GM12801 (cell line): ENCODE data around the gene TRIM7.

Experiments used
- TF ChIP-seq, protein P1 (sequence below): IDR thresholded peaks from one replicate; pipeline ENCODE4 v1.5.1; 2011; ENCODE audit warnings: control low read depth; ENCODE audit not compliant: insufficient read length; ENCODE audit errors: extremely low read depth

TRIM7 gene

DNA sequence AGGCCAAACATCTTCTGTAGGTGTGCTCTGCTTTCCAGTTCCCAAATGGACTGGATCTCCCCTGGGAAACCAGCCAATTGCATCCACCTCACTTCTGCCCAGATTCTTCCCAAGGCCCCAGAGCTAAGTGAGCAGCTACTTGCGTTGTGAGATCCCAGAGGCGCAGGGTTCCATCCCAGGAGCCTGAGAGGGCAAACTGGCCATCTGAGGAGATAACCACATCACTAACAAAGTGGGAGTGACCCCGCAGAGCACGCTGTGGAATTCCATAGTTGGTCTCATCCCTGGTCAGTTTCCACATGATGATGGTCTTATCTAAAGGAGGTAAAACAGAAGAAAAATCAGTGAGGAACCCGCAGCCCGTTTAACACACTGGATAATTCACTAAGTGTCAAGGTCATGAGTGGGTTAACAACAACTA is 37.0 kb upstream of the TRIM7 start:
- TF ChIP-seq, protein P1, sequence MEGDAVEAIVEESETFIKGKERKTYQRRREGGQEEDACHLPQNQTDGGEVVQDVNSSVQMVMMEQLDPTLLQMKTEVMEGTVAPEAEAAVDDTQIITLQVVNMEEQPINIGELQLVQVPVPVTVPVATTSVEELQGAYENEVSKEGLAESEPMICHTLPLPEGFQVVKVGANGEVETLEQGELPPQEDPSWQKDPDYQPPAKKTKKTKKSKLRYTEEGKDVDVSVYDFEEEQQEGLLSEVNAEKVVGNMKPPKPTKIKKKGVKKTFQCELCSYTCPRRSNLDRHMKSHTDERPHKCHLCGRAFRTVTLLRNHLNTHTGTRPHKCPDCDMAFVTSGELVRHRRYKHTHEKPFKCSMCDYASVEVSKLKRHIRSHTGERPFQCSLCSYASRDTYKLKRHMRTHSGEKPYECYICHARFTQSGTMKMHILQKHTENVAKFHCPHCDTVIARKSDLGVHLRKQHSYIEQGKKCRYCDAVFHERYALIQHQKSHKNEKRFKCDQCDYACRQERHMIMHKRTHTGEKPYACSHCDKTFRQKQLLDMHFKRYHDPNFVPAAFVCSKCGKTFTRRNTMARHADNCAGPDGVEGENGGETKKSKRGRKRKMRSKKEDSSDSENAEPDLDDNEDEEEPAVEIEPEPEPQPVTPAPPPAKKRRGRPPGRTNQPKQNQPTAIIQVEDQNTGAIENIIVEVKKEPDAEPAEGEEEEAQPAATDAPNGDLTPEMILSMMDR = no peak

DNA sequence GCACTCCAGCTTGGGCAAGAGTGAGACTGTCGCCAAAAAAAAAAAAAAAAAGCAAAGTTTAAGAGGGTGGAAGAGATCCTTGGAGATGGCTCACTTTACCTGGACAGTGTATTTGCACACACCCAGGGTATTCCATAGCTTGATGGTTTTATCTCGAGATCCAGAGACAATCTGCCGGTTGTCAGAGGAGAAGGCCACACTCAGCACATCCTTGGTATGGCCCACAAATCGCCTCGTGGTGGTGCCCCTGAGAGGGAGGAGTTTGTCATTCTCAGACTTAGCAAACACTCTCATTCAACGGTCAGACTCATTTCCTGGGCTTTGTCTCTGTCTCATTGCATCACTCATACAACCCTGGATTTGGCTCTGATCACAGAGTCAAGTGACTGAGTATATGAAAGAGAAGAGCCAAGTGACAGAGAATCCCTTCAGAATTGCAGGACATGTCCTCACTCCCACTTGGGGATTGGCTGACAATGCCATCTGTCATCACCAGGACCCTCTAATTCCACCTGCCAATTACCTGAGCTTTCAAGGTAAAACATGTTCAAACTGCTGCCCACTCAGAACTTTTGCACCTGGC is 36.5 kb upstream of the TRIM7 start:
- TF ChIP-seq, protein P1 = no peak

DNA sequence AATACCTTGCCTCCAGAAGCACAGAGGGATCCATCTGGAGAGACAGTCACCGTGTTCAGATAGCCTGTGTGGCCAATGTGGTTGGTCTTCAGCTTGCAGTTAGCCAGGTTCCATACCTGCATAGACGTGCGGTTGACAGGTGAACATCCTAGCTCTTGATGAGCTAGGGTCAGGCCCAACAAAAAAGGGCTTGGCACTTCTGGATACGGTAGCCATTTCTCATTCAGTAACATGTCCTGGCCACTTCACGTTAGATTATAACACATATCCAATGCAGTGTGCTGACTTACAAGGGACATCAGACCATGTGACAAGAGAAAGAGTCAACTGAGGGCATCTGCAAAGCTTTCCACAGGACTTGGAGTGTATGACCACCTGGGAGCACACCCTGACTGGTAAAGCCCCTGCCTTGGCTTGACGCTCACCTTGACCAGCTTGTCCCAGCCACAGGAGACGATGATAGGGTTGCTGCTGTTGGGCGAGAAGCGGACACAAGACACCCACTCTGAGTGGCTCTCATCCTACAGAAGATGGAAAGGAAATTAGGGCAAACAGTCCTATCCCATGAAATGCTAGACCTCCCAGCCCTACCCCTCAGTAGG is 34.2 kb upstream of the TRIM7 start:
- TF ChIP-seq, protein P1 = no peak

DNA sequence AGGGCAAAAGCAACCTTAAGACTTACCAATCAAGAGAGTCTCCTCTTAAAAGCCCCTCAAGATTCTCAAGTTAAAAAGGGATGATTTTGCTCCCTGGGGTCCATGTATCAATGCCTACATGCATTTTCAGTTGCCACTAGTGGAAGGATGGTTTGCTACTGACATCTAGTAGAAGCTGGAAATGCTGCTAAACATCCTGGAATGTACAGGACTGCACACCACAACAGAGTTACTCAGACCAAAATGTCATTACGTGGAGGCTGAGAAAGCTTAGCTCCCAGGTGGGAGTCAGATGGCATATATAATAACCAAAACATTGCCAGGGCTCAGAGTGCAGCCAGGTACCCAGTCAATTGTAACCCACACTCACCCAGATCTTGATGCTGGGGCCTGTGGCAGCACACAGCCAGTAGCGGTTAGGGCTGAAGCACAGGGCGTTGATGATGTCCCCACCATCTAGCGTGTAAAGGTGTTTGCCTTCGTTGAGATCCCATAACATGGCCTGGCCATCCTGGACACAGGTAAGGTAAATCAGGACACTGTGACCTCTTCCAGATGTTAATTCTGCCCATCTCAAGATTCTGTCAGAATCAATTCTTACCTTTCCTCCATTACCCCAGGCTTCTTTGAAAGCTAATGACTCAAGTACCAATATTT is 32.9 kb upstream of the TRIM7 start:
- TF ChIP-seq, protein P1 = no peak

DNA sequence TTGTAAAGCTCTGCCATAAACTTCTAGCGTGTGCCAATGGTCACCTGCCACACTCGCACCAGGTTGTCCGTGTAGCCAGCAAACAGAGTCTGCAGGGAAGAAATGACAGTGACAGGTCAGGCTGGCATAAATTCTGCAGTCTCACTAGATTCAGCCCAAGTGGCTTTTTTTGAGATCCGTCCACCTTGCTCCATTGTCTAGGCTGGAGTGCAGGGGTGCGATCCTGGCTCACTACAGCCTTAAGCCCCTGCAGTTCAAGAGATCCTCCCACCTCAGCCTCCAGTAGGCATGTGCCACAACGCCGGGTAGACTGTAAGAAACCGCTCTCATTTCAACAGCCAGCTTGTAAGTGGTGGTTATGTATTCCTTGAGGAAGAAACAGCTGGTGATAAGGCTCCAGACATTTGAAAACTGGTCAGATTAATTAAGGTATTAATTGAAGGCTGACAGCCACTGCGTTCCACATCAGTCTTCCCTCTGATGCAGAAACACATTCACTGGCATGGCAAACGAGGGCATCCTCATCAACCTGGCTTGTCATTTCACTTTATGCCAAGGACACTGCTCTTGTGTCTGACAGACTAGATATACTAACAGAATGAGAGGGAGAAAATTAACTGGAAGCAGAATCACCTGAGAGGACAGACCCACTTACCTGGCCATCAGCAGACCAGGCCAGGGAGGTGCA is 32.1 kb upstream of the TRIM7 start:
- TF ChIP-seq, protein P1 = no peak

DNA sequence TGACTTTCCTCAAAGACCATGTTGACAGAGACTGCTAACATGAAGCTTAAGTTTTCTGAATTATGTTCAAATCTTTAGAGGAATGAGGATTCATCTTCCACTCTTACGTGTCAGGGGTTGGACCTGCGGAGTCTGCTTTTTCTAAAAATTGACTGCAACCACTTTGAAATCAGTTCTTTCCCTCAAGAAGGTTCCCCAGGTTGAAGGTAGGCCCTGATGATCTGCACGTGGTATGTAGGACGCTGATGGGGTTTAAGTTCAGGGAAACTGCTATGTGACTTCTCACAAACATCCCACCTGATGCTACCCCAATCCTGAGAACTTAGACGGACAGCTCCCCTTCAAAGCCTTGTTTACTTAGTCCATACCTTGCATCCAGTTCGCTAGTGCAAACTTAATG is 31.5 kb upstream of the TRIM7 start:
- TF ChIP-seq, protein P1 = no peak

DNA sequence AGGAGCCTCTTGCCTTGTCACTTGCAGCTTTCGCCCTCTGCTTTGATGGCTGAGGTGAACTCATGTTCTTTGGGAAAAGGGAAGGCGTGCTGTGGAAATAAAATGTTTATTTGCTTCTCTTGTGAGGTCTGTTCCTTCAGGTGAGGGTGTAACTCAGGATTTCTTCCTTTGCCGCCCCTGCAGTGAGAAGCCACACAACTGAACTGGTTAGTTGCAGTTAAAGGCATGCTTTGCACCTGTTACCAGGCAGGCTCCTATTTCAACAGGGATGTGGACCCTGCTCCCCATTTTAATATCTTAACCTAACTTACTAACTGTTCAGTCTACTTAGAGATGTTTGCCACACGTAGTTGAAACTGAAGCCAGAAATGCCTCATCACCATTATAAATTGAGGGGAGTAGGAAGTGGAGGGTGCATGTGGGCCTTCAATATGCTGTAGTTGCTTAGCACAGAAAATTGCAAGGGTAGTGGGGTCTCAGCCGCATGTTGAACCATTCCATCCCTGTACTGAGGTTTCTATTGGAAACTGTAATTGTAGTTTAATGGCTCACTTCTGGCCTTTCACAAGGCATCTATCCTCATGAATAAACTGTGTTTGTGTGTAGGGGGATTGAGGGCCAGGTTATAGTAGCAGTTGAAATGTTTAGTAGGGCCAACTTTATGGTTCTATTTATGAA is 30.8 kb upstream of the TRIM7 start:
- TF ChIP-seq, protein P1 = no peak
